ENCODE measurements around the gene TNNI2. TPM values are rescaled to one million over a fixed set of nuclear protein-coding genes. Genes with fewer than 3 reads are reported as not detected.

Gene TNNI2
- total RNA-seq, 1 donor from 2014 or later: not detected

DNA sequence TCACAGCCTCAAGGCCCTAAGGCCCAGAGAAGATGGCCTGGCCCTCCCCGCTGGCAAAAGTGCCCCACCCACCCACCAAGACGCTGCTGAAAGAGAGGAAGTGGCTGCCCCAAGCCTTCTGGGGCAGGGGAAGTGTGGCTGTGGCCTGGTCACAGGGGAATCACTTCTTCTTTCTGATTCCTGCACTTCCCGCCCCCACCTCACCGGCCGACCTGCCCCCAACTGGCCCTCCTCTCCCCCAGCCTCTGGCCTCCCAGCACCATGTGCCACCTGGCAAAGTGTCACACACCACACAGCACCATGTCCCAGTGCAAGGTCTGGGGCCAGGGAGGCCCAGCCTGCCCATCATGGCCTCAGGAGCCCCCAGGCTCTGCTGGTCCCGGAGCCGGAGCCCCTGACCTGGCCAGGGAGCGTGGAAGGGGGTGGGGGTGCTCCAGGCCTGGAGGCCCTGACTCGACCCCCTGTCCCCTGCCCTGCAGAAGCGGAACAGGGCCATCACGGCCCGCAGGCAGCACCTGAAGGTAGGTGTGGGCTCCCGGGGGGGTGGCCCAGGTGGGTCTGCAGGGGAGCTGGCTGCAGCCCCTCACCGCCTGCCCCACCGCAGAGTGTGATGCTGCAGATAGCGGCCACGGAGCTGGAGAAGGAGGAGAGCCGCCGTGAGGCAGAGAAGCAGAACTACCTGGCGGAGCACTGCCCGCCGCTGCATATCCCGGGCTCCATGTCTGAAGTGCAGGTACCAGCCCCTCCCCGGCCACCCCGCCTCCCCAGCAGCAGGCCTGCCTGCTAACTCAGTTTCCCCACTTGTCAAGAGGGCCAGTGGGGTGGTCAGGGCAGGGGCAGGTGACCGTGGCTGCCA, 1.4 kb downstream of the TNNI2 start:
- no peak overlapping the region for H3K4me3 ChIP-seq
- no peak overlapping the region for H3K27ac ChIP-seq

DNA sequence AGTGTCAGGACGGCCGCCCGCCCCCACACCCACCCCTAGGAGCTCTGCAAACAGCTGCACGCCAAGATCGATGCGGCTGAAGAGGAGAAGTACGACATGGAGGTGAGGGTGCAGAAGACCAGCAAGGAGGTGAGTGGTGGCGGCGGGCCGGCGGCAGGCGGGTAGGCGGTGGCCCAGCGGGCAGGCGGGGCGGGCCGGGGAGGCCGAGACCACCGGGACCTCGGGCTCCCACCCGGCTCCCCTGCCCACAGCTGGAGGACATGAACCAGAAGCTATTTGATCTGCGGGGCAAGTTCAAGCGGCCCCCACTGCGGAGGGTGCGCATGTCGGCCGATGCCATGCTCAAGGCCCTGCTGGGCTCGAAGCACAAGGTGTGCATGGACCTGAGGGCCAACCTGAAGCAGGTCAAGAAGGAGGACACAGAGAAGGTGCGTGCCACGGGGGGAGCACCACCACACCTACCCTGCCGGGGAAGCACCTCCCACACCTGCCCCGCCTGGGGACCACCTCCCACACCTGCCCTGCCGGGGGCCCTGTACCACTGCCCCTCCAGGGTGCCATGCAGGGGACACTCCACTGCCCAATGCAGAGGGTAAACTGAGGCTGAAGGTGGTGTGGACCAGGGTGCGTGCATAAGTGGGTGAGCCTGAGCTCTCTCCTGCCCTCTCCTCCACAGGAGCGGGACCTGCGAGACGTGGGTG, 2.1 kb downstream of the TNNI2 start:
- no peaks in the 10 kb centered on the region for H3K9me3 ChIP-seq
- no peak overlapping the region for H3K4me3 ChIP-seq
- no peaks in the 10 kb centered on the region for H3K27me3 ChIP-seq
- no peak for DNase-seq (ENCODE audit: low spot score in 2 of 2)
- H3K4me1 ChIP-seq: no peaks in the 10 kb centered on the region
- intact Hi-C loops (cut with DNase I): no loop called here
- H3K36me3 ChIP-seq: no peaks in the 10 kb centered on the region
- H3K27ac ChIP-seq: no peak overlapping the region
- TF ChIP-seq, protein P1, sequence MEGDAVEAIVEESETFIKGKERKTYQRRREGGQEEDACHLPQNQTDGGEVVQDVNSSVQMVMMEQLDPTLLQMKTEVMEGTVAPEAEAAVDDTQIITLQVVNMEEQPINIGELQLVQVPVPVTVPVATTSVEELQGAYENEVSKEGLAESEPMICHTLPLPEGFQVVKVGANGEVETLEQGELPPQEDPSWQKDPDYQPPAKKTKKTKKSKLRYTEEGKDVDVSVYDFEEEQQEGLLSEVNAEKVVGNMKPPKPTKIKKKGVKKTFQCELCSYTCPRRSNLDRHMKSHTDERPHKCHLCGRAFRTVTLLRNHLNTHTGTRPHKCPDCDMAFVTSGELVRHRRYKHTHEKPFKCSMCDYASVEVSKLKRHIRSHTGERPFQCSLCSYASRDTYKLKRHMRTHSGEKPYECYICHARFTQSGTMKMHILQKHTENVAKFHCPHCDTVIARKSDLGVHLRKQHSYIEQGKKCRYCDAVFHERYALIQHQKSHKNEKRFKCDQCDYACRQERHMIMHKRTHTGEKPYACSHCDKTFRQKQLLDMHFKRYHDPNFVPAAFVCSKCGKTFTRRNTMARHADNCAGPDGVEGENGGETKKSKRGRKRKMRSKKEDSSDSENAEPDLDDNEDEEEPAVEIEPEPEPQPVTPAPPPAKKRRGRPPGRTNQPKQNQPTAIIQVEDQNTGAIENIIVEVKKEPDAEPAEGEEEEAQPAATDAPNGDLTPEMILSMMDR (IDR thresholded peaks at IDR 0.05): no peak

More for the DNA sequence above, 1.4 kb downstream of the TNNI2 start:
- no peaks in the 10 kb centered on the region for H3K4me1 ChIP-seq
- intact Hi-C loops (cut with DNase I): no loop called here
- H3K36me3 ChIP-seq: no peaks in the 10 kb centered on the region
- no peaks in the 10 kb centered on the region for H3K9me3 ChIP-seq
- TF ChIP-seq, protein P1 (IDR thresholded peaks at IDR 0.05): no peak
- no peaks in the 10 kb centered on the region for H3K27me3 ChIP-seq
- no peak for DNase-seq (ENCODE audit: low spot score in 2 of 2)

DNA sequence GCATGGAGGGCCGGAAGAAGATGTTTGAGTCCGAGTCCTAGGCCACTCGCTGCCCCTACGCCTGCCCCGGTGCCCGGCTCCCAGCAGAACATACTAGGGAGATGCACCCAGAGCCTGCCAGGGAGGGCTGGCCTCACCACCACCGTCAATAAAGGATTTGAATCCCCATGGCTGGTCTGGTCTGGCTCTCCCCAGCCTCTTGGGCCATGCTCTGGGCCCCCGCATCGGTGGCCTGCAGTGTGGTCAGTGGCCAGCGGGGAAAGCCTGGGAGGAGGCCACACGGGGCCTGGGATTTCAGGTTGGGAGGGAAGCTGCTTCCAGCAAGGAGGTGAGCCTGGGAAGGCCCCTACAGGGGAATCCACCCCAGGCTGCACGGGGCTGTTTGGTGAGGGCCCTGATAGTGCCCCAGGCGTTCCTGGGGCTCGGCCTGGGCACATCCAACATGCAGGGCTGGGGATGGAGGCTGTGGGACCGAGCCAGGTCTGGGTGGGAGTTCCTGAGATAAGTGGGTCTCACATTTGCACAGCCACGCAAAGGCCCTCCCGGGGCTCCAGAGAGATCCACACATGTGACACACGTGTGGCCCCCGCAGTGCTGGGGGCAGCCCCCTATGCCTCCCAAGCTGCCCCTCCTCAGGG, 2.8 kb downstream of the TNNI2 start:
- Histone ChIP-seq H3K4me1 (no peaks in the 10 kb centered on the region), H3K4me3 (no peak overlapping the region)
- intact Hi-C loops (cut with DNase I): no loop called here

DNA sequence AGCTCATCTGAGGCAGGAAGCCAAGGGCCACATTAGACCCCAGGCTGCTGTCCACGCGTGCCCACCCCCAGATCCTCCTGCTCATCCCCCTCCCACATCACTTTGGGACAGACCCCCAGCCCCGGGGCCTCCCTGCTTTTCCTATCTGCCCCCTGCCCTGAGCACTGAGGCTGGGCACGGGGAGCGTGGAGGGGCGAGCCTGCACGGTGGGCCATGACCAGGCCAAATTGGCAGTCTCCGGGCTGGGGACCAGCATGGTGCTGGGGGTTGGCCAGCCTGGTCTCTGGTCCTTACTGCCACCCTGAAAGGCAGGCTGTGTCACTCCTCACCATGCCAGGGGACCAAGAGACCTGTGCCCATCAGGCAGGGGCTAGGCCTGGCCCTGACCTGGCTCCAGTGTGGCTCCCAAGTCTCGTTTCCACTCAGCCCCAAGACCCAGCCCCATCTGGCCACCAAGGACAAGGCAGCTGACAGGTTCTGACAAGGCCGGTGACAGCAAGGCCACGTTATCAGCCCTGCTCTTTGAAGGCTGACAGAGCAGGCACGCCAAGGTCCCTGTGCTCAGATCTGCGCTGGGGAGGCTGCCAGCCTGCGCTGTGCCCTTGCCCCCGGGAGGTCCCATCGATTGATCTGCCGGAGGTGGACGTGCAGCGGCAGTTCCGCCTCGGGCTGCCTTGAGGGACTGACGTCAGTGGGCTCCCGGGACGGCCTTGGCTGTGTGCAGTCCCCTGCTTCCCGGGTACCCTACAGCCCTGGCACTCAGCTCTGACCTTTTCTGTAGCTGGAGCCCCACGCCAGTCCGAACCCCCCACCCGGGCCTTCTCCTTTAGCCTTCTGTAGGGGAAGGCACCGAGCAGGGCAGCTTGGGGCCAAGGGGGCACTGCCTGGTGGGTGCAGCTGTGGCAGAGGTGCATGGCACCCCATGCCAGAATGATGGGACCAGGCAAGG, 3.6 kb downstream of the TNNI2 start:
- intact Hi-C loops (cut with DNase I): no loop called here

More for the DNA sequence above, 2.8 kb downstream of the TNNI2 start:
- H3K27ac ChIP-seq: no peak overlapping the region
- TF ChIP-seq, protein P1 (IDR thresholded peaks at IDR 0.05): no peak
- no peak for DNase-seq (ENCODE audit: low spot score in 2 of 2)
- H3K9me3 ChIP-seq: no peaks in the 10 kb centered on the region
- H3K27me3 ChIP-seq: no peaks in the 10 kb centered on the region
- no peaks in the 10 kb centered on the region for H3K36me3 ChIP-seq

More for the DNA sequence above, 3.6 kb downstream of the TNNI2 start:
- Histone ChIP-seq H3K27me3 (no peaks in the 10 kb centered on the region), H3K4me1 (no peaks in the 10 kb centered on the region), H3K4me3 (no peak overlapping the region), H3K27ac (no peak overlapping the region), H3K9me3 (no peaks in the 10 kb centered on the region), H3K36me3 (no peaks in the 10 kb centered on the region)
- TF ChIP-seq, protein P1 (IDR thresholded peaks at IDR 0.05): no peak
- DNase-seq (ENCODE audit: low spot score in 2 of 2): no peak

All from ascending aorta (tissue), 2 donors.